ENCODE results near the gene BBC3. TPM values are rescaled to one million over a fixed set of nuclear protein-coding genes. Genes with fewer than 3 reads are reported as not detected.

BBC3 gene
- total and polyA plus RNA-seq, 9 donors, result 0.23 to 13.2 (median 6.3) TPM

- intact Hi-C loops (cut with DNase I), result loop anchor here in 1 of 4 donors (10.0 kb wide), 1 partner anchor 56 kb away; no protein-coding TSS in a partner anchor
- no peaks in the 10 kb centered on the region for H3K36me3 ChIP-seq
Measured at GRCh38 chr19:47200530-47200929, 30.5 kb downstream of the BBC3 start.

GRCh38 chr19:47197141-47197540, 33.9 kb downstream of the BBC3 start:
- intact Hi-C loops (cut with DNase I), result loop anchor here in 1 of 4 donors (10.0 kb wide), 1 partner anchor 48 kb away; no protein-coding TSS in a partner anchor
- TF ChIP-seq POLR2A (IDR thresholded peaks at IDR 0.05) (no peak), EP300 (IDR thresholded peaks at IDR 0.05) (no peak), CTCF (IDR thresholded peaks at IDR 0.05) (no peak)
- no peak for DNase-seq
- no peaks in the 10 kb centered on the region for H3K36me3 ChIP-seq
- H3K4me3 ChIP-seq, result no peak overlapping the region
- H3K9me3 ChIP-seq, result no peaks in the 10 kb centered on the region
- 95 to 98% (median 97%) methylated on average over 4 of the region's 4 CpGs for WGBS, 3 donors
- H3K27me3 ChIP-seq, result no peaks in the 10 kb centered on the region
- no peak overlapping the region for H3K27ac ChIP-seq
- no peaks in the 10 kb centered on the region for H3K4me1 ChIP-seq (ENCODE audit: insufficient read depth)

More at GRCh38 chr19:47200530-47200929, 30.5 kb downstream of the BBC3 start:
- Histone ChIP-seq H3K4me3 (no peak overlapping the region), H3K27ac (no peak overlapping the region), H3K4me1 (ENCODE audit: insufficient read depth) (no peaks in the 10 kb centered on the region), H3K27me3 (no peaks in the 10 kb centered on the region), H3K9me3 (no peaks in the 10 kb centered on the region)
- no peak for TF ChIP-seq POLR2A (IDR thresholded peaks at IDR 0.05)
- TF ChIP-seq EP300 (IDR thresholded peaks at IDR 0.05), result no peak
- no peak for TF ChIP-seq CTCF (IDR thresholded peaks at IDR 0.05)
- DNase-seq, result no peak
- WGBS, 3 donors, result 80 to 95% (median 93%) methylated on average over 3 of the region's 3 CpGs

- Histone ChIP-seq H3K4me1 (ENCODE audit: insufficient read depth) (peaks cover 4% of the 10 kb centered on the region), H3K27ac (no peak overlapping the region), H3K4me3 (no peak overlapping the region), H3K27me3 (no peaks in the 10 kb centered on the region), H3K36me3 (no peaks in the 10 kb centered on the region), H3K9me3 (no peaks in the 10 kb centered on the region)
- intact Hi-C loops (cut with DNase I), result loop anchor here in 1 of 4 donors (10.0 kb wide), 1 partner anchor 49 kb away; no protein-coding TSS in a partner anchor
- TF ChIP-seq CTCF (IDR thresholded peaks at IDR 0.05), result no peak
- TF ChIP-seq EP300 (IDR thresholded peaks at IDR 0.05), result no peak
- no peak for DNase-seq
- 74 to 95% (median 91%) methylated on average over 1 of the region's 1 CpG for WGBS, 3 donors
Measured at GRCh38 chr19:47195434-47195833, 35.6 kb downstream of the BBC3 start.

GRCh38 chr19:47190167-47190727, 40.8 kb downstream of the BBC3 start:
- no peak overlapping the region for H3K4me3 ChIP-seq
- H3K9me3 ChIP-seq, result no peaks in the 10 kb centered on the region
- WGBS, 3 donors, result 5 to 12% (median 5%) methylated on average over 12 of the region's 12 CpGs
- TF ChIP-seq POLR2A (IDR thresholded peaks at IDR 0.05) (no peak), CTCF (IDR thresholded peaks at IDR 0.05) (no peak), EP300 (IDR thresholded peaks at IDR 0.05) (no peak)
- H3K27me3 ChIP-seq, result no peaks in the 10 kb centered on the region
- peaks cover 8% of the 10 kb centered on the region for H3K4me1 ChIP-seq (ENCODE audit: insufficient read depth)
- intact Hi-C loops (cut with DNase I), result loop anchor here in 2 of 4 donors (5.0 to 10.0 kb wide), 2 partner anchors 33 to 55 kb away; no protein-coding TSS in a partner anchor
- no peaks in the 10 kb centered on the region for H3K36me3 ChIP-seq
- peak overlapping the region in 1 of 2 donors; percentile 46 for H3K27ac ChIP-seq
- DNase-seq, result peak; percentile 49 to 74 (median 63)

Measured in ovary (tissue), 9 donors.